ENCODE data around the gene CEP104.

- no peak for TF ChIP-seq CTCF (IDR thresholded peaks at IDR 0.05)
- no peak for TF ChIP-seq POLR2A (IDR thresholded peaks at IDR 0.05)
- TF ChIP-seq POLR2AphosphoS5 (IDR thresholded peaks at IDR 0.05): no peak
Measured at GRCh38 chr1:3872546-3872945, 15.5 kb upstream of the CEP104 start.

Measured in suprapubic skin (tissue), 4 donors.